Measurements from ENCODE around the gene LIN7B. TPM values are rescaled to one million over a fixed set of nuclear protein-coding genes. Genes with fewer than 3 reads are reported as not detected.

LIN7B gene
- total RNA-seq, 1 experiment from 2014 or later: 4.2 TPM

GRCh38 chr19:49148044-49148682, 34.0 kb downstream of the LIN7B start:
- Mint-ChIP-seq H3K36me3 (ENCODE audit: insufficient read depth in 1 of 3, low read depth in 3 of 3) (peaks cover 0 to 4% (median 0%) of the 10 kb centered on the region in 3 experiments; a peak in 2 of 7 replicates), H3K4me3 (peak overlapping the region; percentile 87 to 96), H3K27ac (peak overlapping the region; percentile 15 to 90 (median 34); a peak in 5 of 7 replicates), H3K27me3 (ENCODE audit: low read depth) (peaks cover 12% of the 10 kb centered on the region), H3K4me1 (peaks cover 22 to 44% of the 10 kb centered on the region in 2 experiments), H3K9me3 (no peaks in the 10 kb centered on the region; a peak in 1 of 5 replicates)
- no peak overlapping the region for H3K4ac ChIP-seq (ENCODE audit: low read depth, low read length)
- H3K79me2 ChIP-seq (ENCODE audit: insufficient read depth, low read length): no peaks in the 10 kb centered on the region
- no peak overlapping the region for H3K56ac ChIP-seq (ENCODE audit: insufficient read length, low read depth, low read length)
- no peak overlapping the region for H4K5ac ChIP-seq (ENCODE audit: insufficient read length, low read depth, low read length)
- no peak overlapping the region for H2AK5ac ChIP-seq (ENCODE audit: insufficient read length, low read length)
- no peaks in the 10 kb centered on the region for H4K20me1 ChIP-seq (ENCODE audit: control insufficient read depth, insufficient read depth, insufficient read length)
- H4K91ac ChIP-seq (ENCODE audit: insufficient read length, low read depth, low read length): no peak overlapping the region
- H2BK5ac ChIP-seq (ENCODE audit: insufficient read length, low read length): no peak overlapping the region
- no peak overlapping the region for H4K8ac ChIP-seq (replicated peaks; ENCODE audit: insufficient read length, low read depth, low read length)
- no peak overlapping the region for H2BK120ac ChIP-seq (ENCODE audit: low read depth, low read length, poor library complexity, severe bottlenecking)
- H3K23me2 ChIP-seq (ENCODE audit: insufficient read length, low read depth, low read length, poor library complexity, severe bottlenecking): peaks cover 17% of the 10 kb centered on the region
- peak overlapping the region; percentile 57 for H3K4me2 ChIP-seq (ENCODE audit: insufficient read depth, insufficient read length, low read length)
- H2AFZ ChIP-seq (ENCODE audit: low read length): no peak overlapping the region
- no peak overlapping the region for H2BK20ac ChIP-seq (ENCODE audit: low read depth, low read length, poor library complexity, severe bottlenecking)
- H3T11ph ChIP-seq (ENCODE audit: low read length): no peak overlapping the region
- no CpG with 5 or more reads among the region's 11 CpGs for WGBS (ENCODE audit: extremely low coverage, insufficient read length, low lambda C conversion rate)
- H3K9ac ChIP-seq (ENCODE audit: extremely low read depth, insufficient read length, low read length): peak overlapping the region; percentile 5
- DNase-seq: no peak
- H2BK15ac ChIP-seq (ENCODE audit: low read depth, low read length): no peak overlapping the region
- no peaks in the 10 kb centered on the region for H3K79me1 ChIP-seq (ENCODE audit: insufficient read depth, low read depth, low read length, poor library complexity, severe bottlenecking)
- H3K14ac ChIP-seq (ENCODE audit: insufficient read depth, low read length): no peak overlapping the region
- no peak overlapping the region for H3K27ac ChIP-seq (ENCODE audit: insufficient read length, low read depth, low read length)
- no peak overlapping the region for H3K23ac ChIP-seq (ENCODE audit: insufficient read length, low read depth, low read length)
- H3K9me3 ChIP-seq (ENCODE audit: control insufficient read depth, low read depth, low read length): no peaks in the 10 kb centered on the region
- no peak for TF ChIP-seq CTCF (conservative IDR thresholded peaks at IDR 0.05)
- peak overlapping the region; percentile 5 for H3K18ac ChIP-seq (ENCODE audit: insufficient read length, low read depth, low read length)
- H2BK12ac ChIP-seq (ENCODE audit: insufficient read length, low read depth, low read length): no peak overlapping the region
- H3K4me1 ChIP-seq (ENCODE audit: insufficient read depth, low read length): no peaks in the 10 kb centered on the region
- H3K27me3 ChIP-seq (ENCODE audit: insufficient read depth, low read length): no peaks in the 10 kb centered on the region; the same call in 1 of the 2 replicates

All from H9 (cell line).